ENCODE results near the gene ATP4B.

DNA sequence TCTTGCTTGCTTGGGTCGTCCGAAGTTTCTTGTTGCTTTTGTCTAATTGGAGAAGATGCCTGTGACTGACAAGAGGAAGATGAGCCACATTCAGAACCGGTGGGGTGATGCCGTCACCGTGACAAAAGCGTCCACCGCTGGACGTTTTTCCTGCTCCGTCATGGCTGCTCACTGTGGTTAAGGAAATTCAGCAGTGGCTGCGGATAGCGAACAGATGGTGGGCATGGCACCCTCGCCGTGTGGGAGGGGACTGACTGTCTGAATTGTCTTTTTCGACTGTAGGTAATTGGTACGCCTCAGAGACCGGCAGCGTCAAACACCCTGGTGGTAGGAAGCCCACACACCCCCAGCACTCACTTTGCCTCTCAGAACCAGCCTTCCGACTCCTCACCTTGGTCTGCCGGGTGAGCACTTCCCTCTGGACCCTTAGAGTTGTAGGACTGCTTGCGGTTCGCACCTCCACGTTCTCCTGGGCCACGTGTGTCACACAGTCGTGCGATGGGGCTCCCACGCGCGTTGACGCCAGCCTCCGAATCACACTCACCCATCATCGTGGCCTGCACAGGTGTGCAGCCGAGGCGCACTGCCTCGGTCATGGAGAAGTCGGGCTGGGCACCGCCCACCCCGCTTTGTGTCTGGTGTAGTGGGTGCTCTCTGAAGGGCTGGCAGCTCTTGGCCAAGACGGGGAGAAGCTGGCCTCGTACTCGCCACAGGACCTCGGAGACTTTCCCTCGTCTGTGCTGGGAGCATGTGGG is 26.5 kb downstream of the ATP4B start:
- TF ChIP-seq POLR2A (IDR thresholded peaks at IDR 0.05) = no peak
- TF ChIP-seq CTCF (IDR thresholded peaks at IDR 0.05) = no peak
